Measurements from ENCODE around the gene GPRC5A. TPM values are rescaled to one million over a fixed set of nuclear protein-coding genes. Genes with fewer than 3 reads are reported as not detected.

The GPRC5A gene
- total RNA-seq, 1 donor from 2014 or later, result 41.5 TPM

GRCh38 chr12:12883369-12884001 lies 7.9 kb upstream of the GPRC5A start:
- no peak for DNase-seq (ENCODE audit: low spot score)

GRCh38 chr12:12885096-12885792 lies 6.1 kb upstream of the GPRC5A start:
- DNase-seq (ENCODE audit: low spot score), result no peak

- DNase-seq (ENCODE audit: low spot score), result no peak
Observed at GRCh38 chr12:12887471-12887870, 3.9 kb upstream of the GPRC5A start.

- no peak for DNase-seq (ENCODE audit: low spot score)
Observed at GRCh38 chr12:12889701-12890100, 1.7 kb upstream of the GPRC5A start.

- DNase-seq (ENCODE audit: low spot score), result no peak
Observed at GRCh38 chr12:12890543-12891079, 751 bp upstream of the GPRC5A start.

- DNase-seq (ENCODE audit: low spot score), result no peak
Observed at GRCh38 chr12:12891881-12892355, 556 bp downstream of the GPRC5A start.

GRCh38 chr12:12892681-12893141 lies 1.3 kb downstream of the GPRC5A start:
- no peak for DNase-seq (ENCODE audit: low spot score)

- no peak for DNase-seq (ENCODE audit: low spot score)
Observed at GRCh38 chr12:12893438-12893837, 2.1 kb downstream of the GPRC5A start.

GRCh38 chr12:12896260-12896659 lies 4.9 kb downstream of the GPRC5A start:
- no peak for DNase-seq (ENCODE audit: low spot score)

- DNase-seq (ENCODE audit: low spot score), result no peak
Observed at GRCh38 chr12:12897302-12897701, 5.9 kb downstream of the GPRC5A start.

GRCh38 chr12:12898136-12898717 lies 6.9 kb downstream of the GPRC5A start:
- no peak for DNase-seq (ENCODE audit: low spot score)

- no peak for DNase-seq (ENCODE audit: low spot score)
Observed at GRCh38 chr12:12898911-12899511, 7.6 kb downstream of the GPRC5A start.

GRCh38 chr12:12899530-12900380 lies 8.4 kb downstream of the GPRC5A start:
- no peak for DNase-seq (ENCODE audit: low spot score)

- DNase-seq (ENCODE audit: low spot score), result no peak
Observed at GRCh38 chr12:12900786-12901157, 9.4 kb downstream of the GPRC5A start.

- DNase-seq (ENCODE audit: low spot score), result no peak
Observed at GRCh38 chr12:12901158-12901791, 9.9 kb downstream of the GPRC5A start.

GRCh38 chr12:12902036-12902435 lies 10.7 kb downstream of the GPRC5A start:
- DNase-seq (ENCODE audit: low spot score), result no peak

GRCh38 chr12:12903642-12904609 lies 12.6 kb downstream of the GPRC5A start:
- no peak for DNase-seq (ENCODE audit: low spot score)

GRCh38 chr12:12907552-12907951 lies 16.2 kb downstream of the GPRC5A start:
- DNase-seq (ENCODE audit: low spot score), result no peak

GRCh38 chr12:12908252-12908651 lies 16.9 kb downstream of the GPRC5A start:
- DNase-seq (ENCODE audit: low spot score), result no peak

Data from mesenteric fat pad (tissue), 1 donor.